ENCODE data around the gene CETN2. TPM values are rescaled to one million over a fixed set of nuclear protein-coding genes. Genes with fewer than 3 reads are reported as not detected.
"Not testable (repeated sequence)": the region's sequence is repeated elsewhere in the genome, so short reads cannot be mapped to it uniquely, and the experiment has no call there.

The CETN2 gene
- total and polyA plus RNA-seq, 12 donors: 26.8 to 170 (median 34.3) TPM

DNA sequence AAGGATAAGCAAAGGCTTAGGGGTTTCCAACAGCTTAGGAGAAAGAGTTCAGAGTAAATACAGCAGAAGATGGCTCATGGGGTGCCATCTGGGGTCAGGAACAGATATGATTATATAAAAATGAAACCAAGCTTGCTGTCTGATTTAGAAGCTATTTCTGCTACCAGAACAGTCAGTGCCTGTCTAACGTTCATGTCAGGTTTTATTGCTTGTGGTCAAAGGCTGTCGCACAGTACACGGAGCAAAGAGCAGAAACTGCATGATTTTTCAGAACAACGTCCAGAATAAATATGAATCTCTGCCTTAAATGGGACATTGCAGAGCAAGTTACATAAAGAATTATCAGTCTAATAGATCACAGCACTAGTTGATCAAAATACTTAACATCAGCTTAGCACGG, 17.4 kb downstream of the CETN2 start:
- H3K27ac ChIP-seq: peak overlapping the region in 1 of 5 donors; percentile 4
- no peak overlapping the region for H3K4me3 ChIP-seq
- intact Hi-C loops (cut with DNase I): no loop called here
- 50 to 58% (median 52%) methylated on average over 5 of the region's 5 CpGs for WGBS, 4 donors
- H3K9me3 ChIP-seq (replicated peaks in 1 of 3): no peaks in the 10 kb centered on the region
- H3K36me3 ChIP-seq (replicated peaks in 1 of 2): no peaks in the 10 kb centered on the region
- H3K4me1 ChIP-seq (replicated peaks in 1 of 2): no peaks in the 10 kb centered on the region
- peaks cover 8% of the 10 kb centered on the region for H3K27me3 ChIP-seq
- TF ChIP-seq, protein P1, sequence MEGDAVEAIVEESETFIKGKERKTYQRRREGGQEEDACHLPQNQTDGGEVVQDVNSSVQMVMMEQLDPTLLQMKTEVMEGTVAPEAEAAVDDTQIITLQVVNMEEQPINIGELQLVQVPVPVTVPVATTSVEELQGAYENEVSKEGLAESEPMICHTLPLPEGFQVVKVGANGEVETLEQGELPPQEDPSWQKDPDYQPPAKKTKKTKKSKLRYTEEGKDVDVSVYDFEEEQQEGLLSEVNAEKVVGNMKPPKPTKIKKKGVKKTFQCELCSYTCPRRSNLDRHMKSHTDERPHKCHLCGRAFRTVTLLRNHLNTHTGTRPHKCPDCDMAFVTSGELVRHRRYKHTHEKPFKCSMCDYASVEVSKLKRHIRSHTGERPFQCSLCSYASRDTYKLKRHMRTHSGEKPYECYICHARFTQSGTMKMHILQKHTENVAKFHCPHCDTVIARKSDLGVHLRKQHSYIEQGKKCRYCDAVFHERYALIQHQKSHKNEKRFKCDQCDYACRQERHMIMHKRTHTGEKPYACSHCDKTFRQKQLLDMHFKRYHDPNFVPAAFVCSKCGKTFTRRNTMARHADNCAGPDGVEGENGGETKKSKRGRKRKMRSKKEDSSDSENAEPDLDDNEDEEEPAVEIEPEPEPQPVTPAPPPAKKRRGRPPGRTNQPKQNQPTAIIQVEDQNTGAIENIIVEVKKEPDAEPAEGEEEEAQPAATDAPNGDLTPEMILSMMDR (IDR thresholded peaks at IDR 0.05): no peak
- no peak for TF ChIP-seq POLR2A (IDR thresholded peaks at IDR 0.05)
- DNase-seq: no peak

DNA sequence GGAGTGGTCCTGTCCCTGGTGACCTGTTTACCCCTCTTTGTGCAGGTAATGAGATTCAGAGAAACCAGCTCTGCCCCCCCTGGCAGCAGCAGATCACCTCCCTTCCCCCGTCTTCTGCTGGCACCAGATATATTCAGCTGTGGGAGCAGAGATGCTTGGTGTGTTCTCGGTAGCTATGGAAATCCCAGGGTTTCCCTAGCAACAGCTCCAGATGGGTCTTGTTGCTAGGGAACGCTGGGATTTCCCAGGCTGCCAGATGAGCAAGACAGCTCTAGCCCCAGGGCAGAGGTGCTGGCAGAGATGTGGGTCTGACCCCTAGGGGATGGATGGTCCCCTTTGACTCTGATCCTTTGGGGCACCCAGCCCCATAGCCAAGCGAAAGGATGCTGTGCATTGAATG, 20.2 kb downstream of the CETN2 start:
- Histone ChIP-seq H3K4me3 (no peak overlapping the region), H3K27ac (no peak overlapping the region), H3K4me1 (replicated peaks in 1 of 2) (no peaks in the 10 kb centered on the region), H3K36me3 (replicated peaks in 1 of 2) (no peaks in the 10 kb centered on the region), H3K9me3 (replicated peaks in 1 of 3) (no peaks in the 10 kb centered on the region), H3K27me3 (peaks cover 15% of the 10 kb centered on the region)
- DNase-seq: peak in 1 of 7 donors; percentile 69
- no peak for TF ChIP-seq POLR2A (IDR thresholded peaks at IDR 0.05)
- TF ChIP-seq, protein P1 (IDR thresholded peaks at IDR 0.05): no peak
- intact Hi-C loops (cut with DNase I): no loop called here
- 47 to 53% (median 50%) methylated on average over 3 to 4 of the region's 4 CpGs for WGBS, 4 donors

DNA sequence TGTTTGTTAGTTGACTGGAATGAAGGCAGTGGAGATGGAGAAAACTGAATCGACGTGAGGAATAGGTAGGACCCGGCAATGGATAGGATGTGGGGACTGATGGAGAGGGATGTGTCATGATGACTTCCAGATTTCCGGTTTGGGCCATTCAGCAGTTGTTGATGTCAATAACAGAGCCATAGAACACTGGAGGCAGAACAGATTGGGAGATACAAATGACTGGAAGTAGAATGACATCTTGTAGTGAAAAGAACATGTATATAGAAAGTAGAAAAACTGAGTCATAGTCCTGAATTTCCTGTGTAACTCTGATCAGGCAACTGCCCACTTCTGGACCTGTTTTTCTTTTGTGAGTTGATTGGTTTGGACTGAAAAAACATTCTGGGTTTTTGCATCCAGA, 24.5 kb downstream of the CETN2 start:
- Histone ChIP-seq H3K36me3 (replicated peaks in 1 of 2) (no peaks in the 10 kb centered on the region), H3K27me3 (peaks cover 14% of the 10 kb centered on the region), H3K4me3 (no peak overlapping the region), H3K27ac (no peak overlapping the region), H3K4me1 (replicated peaks in 1 of 2) (no peaks in the 10 kb centered on the region), H3K9me3 (replicated peaks in 1 of 3) (no peaks in the 10 kb centered on the region)
- no peak for DNase-seq
- intact Hi-C loops (cut with DNase I): no loop called here
- TF ChIP-seq, protein P1 (IDR thresholded peaks at IDR 0.05): no peak
- no peak for TF ChIP-seq POLR2A (IDR thresholded peaks at IDR 0.05)
- 73 to 85% (median 75%) methylated on average over 4 of the region's 4 CpGs for WGBS, 4 donors

DNA sequence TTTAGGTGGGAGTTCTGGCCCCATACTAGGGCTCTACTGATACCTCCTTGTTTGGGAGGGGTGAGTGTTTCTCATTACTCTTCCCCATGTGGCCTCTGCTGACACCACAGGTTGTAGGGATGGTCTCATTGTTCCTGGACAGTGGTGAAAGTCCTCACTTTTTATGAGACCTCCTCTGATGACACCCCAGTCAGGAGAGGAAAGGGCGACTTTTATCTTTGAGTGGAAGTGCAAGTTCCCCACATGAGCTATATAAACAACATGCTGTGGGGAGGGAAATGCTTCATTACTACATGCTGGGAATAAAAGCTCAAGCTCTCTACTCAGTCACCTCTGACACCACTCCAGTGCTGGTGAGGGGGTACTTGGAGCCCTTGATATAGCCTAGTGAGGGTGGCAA, 31.6 kb downstream of the CETN2 start:
- H3K36me3 ChIP-seq (replicated peaks in 1 of 2): no peaks in the 10 kb centered on the region
- H3K27ac ChIP-seq: no peak overlapping the region
- no peak overlapping the region for H3K4me3 ChIP-seq
- DNase-seq: no peak
- 43 to 68% (median 60%) methylated on average over 1 of the region's 1 CpG for WGBS, 4 donors
- H3K9me3 ChIP-seq (replicated peaks in 1 of 3): no peaks in the 10 kb centered on the region
- TF ChIP-seq POLR2A (IDR thresholded peaks at IDR 0.05): no peak
- TF ChIP-seq, protein P1 (IDR thresholded peaks at IDR 0.05): no peak
- intact Hi-C loops (cut with DNase I): no loop called here
- H3K4me1 ChIP-seq (replicated peaks in 1 of 2): no peaks in the 10 kb centered on the region
- peaks cover under 1% of the 10 kb centered on the region for H3K27me3 ChIP-seq

DNA sequence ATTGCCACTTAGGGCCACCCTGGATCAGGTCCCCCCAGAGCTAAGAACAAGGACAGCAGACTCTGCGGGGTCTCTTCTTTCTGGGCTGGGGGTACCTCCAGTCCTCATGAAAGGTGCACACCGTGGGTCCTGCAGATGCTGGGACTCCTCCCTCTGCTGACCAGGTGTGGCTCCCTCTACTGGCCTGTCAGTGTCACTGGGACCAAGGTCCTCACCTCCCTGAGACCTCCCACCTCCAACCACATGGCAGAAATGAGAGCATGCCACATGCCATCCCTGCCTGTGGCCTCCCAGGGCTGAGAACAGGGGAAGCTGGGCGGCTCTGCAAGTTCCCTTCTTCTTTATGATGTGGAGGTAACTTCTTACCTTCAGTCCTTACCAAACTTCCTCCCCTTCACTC, 43.5 kb downstream of the CETN2 start:
- H3K9me3 ChIP-seq (replicated peaks in 1 of 3); H3K36me3 ChIP-seq (replicated peaks in 1 of 2); H3K27me3 ChIP-seq; H3K4me1 ChIP-seq (replicated peaks in 1 of 2); H3K4me3 ChIP-seq; intact Hi-C loops (cut with DNase I); H3K27ac ChIP-seq; DNase-seq: not testable (repeated sequence)
- no CpG with 5 or more reads among the region's 3 CpGs for WGBS, 4 donors

All from adrenal gland (tissue), 12 donors.